ENCODE results near the gene SEC61A2.

Gene SEC61A2

DNA sequence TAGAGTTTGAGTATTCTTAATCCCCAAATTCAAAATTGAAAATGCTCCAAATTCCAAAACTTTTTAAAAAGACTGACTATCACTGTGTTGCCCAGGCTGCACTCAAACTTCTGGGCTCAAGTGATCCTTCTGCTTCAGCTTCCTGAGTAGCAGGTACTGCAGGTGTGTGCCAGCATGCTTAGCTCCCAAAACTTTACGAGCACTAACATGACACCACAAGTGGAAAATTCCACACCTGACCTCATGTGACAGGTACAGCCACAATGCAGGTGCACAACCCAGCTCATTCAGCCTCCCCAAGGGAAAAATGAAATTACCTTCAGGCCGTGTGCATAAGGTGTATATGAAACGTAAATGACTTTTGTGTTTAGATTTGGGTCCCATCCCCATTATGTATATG, 83.0 kb downstream of the SEC61A2 start:
- Histone ChIP-seq H3K4me1 (ENCODE audit: control insufficient read depth, insufficient read depth, low read length) (no peaks in the 10 kb centered on the region), H3K4me3 (ENCODE audit: insufficient read depth, low read depth, low read length) (no peak overlapping the region), H3K27me3 (ENCODE audit: control insufficient read depth, insufficient read depth, low read length, poor library complexity, severe bottlenecking) (no peaks in the 10 kb centered on the region), H3K27ac (ENCODE audit: insufficient read depth, low read depth, low read length, poor library complexity, severe bottlenecking) (no peak overlapping the region), H3K36me3 (ENCODE audit: control insufficient read depth, insufficient read depth, low read length) (peaks cover 36% of the 10 kb centered on the region), H3K9me3 (ENCODE audit: control insufficient read depth, low read length) (no peaks in the 10 kb centered on the region)
- 91 to 97% methylated on average over 1 to 2 of the region's 3 CpGs for WGBS, 2 experiments

- H3K27me3 ChIP-seq (ENCODE audit: control insufficient read depth, insufficient read depth, low read length, poor library complexity, severe bottlenecking): no peaks in the 10 kb centered on the region
- no peak overlapping the region for H3K4me3 ChIP-seq (ENCODE audit: insufficient read depth, low read depth, low read length)
- H3K36me3 ChIP-seq (ENCODE audit: control insufficient read depth, insufficient read depth, low read length): peaks cover 35% of the 10 kb centered on the region
- WGBS, 2 experiments: 85 to 91% methylated on average over 2 to 3 of the region's 3 CpGs
- H3K27ac ChIP-seq (ENCODE audit: insufficient read depth, low read depth, low read length, poor library complexity, severe bottlenecking): no peak overlapping the region
- H3K4me1 ChIP-seq (ENCODE audit: control insufficient read depth, insufficient read depth, low read length): no peaks in the 10 kb centered on the region
- H3K9me3 ChIP-seq (ENCODE audit: control insufficient read depth, low read length): no peaks in the 10 kb centered on the region
These were observed 84.1 kb downstream of the SEC61A2 start for GRCh38 chr10:12213621-12214020.

DNA sequence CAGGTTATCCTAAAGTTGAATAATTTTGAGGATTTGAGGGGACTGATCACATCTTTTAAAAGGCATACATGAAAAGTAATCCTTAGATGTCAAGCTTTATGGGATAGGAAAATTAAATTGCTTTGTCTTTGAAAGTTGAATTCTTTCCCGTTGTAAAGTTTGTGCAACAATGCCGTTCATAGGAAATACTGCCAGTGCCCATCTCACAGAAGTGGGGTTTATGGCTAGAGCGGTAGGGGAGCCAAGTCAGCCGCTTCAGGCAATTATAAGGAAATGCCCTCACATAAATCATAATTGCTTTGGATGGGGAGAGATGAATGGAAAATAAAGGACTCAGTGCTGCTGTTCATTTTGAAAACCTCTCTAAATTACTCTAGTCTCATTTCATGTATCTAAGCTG, 84.6 kb downstream of the SEC61A2 start:
- WGBS, 2 experiments: 90 to 92% methylated on average over 3 to 4 of the region's 4 CpGs
- Histone ChIP-seq H3K36me3 (ENCODE audit: control insufficient read depth, insufficient read depth, low read length) (peaks cover 39% of the 10 kb centered on the region), H3K9me3 (ENCODE audit: control insufficient read depth, low read length) (no peaks in the 10 kb centered on the region), H3K27me3 (ENCODE audit: control insufficient read depth, insufficient read depth, low read length, poor library complexity, severe bottlenecking) (no peaks in the 10 kb centered on the region), H3K4me3 (ENCODE audit: insufficient read depth, low read depth, low read length) (no peak overlapping the region), H3K4me1 (ENCODE audit: control insufficient read depth, insufficient read depth, low read length) (no peaks in the 10 kb centered on the region), H3K27ac (ENCODE audit: insufficient read depth, low read depth, low read length, poor library complexity, severe bottlenecking) (no peak overlapping the region)

DNA sequence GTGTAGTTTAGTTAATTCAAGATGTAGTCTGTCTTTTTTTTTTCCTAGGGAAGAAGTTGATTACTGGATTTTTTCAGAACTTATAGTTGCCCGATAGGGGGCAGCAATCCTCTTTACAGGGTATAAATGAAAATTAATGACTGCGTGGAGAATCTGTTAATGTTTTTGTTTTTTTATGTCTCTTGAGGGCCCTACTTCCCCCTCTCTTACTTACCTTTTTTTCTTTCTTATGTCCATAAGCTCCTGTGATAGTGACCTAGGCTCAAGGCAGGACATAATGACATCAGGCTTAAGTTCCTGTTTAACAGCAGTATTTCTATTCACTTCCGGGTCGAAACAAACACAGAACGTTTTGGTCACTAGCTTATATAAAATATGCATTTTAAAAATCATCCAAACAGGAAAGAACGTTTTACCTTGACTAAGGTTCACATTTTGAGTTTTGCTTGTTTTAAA, 85.3 kb downstream of the SEC61A2 start:
- Histone ChIP-seq H3K27me3 (ENCODE audit: control insufficient read depth, insufficient read depth, low read length, poor library complexity, severe bottlenecking) (no peaks in the 10 kb centered on the region), H3K4me1 (ENCODE audit: control insufficient read depth, insufficient read depth, low read length) (no peaks in the 10 kb centered on the region), H3K36me3 (ENCODE audit: control insufficient read depth, insufficient read depth, low read length) (peaks cover 42% of the 10 kb centered on the region), H3K4me3 (ENCODE audit: insufficient read depth, low read depth, low read length) (no peak overlapping the region), H3K27ac (ENCODE audit: insufficient read depth, low read depth, low read length, poor library complexity, severe bottlenecking) (no peak overlapping the region), H3K9me3 (ENCODE audit: control insufficient read depth, low read length) (no peaks in the 10 kb centered on the region)
- WGBS, 2 experiments: 77 to 80% methylated on average over 5 to 6 of the region's 6 CpGs
